HG02678 (cell line): ENCODE measurements around the gene RNU6-7.
A peak's percentile ranks its signal among the peaks of the same experiment; 100 is the strongest.

ENCODE experiments used
- ATAC-seq: cut with Tn5 transposase; IDR thresholded peaks from one replicate; pipeline ENCODE4 v1.9.1; 2021; ENCODE audit warnings: mild to moderate bottlenecking, moderate library complexity; ENCODE audit not compliant: unreplicated experiment

The RNU6-7 gene

DNA sequence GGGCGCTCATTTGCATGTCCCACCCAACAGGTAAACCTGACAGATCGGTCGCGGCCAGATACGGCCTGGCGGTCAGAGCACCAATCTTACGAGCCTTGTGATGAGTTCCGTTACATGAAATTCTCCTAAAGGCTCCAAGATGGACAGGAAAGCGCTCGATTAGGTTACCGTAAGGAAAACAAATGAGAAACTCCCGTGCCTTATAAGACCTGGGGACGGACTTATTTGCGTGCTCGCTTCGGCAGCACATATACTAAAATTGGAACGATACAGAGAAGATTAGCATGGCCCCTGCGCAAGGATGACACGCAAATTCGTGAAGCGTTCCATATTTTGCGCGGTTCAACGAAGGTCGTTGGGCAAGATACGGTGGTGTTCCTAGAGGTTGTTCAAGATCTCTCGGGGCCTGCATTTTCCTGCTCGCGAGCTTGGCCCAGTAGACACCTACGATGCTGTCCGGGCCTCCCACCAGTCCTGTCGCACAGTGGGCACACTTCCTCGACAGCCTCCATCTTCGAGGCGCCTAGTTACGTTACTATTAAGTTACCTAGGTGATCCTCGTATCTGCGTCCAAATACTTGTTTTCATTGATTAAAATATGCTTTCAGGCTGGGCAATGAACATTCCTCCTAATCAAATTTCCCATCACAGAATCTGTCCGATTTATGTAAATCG, at the start of gene RNU6-7:
RNU6-7 (plus strand) TSS at position 230 of the 675 bp plus-strand sequence.
- no peak for ATAC-seq

DNA sequence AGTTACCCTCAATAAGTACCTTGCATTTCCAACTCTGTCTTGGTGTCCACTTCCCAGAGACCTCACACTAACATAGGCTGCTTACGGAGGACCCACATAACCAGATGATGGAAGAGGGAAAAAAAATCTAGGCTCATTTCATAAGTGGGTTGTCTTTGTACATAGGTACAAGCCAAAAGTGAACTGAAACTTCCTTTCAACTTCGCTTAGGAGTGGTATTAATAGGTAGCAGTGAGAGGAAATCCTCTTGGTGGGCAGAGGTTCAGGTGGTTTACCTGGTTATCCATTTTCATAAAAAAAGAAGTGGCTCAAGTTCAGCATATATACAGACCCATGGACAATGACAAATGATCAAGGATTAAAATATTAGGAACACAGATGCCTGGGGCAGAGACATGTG, 35.8 kb upstream of the RNU6-7 start:
- peak; percentile 56 for ATAC-seq

DNA sequence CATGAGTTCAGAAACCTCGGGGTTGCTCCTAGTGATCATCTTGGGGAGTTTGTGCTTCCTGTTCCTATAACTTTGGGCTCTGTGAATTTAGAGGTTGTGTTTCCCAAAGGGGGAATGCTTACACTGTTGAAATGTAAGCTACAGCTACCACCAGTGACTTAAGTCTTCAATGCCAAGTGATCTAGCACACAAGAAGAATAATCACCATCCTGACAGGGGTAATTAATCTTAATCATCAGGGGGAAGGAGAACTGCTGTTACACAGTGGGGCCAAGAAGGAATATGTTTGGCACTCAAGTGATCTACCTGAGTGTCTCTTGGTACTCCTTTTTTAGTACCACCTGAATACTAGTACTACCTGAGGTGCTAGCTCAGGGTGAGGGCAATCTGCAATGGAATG, 34.9 kb upstream of the RNU6-7 start:
- no peak for ATAC-seq

DNA sequence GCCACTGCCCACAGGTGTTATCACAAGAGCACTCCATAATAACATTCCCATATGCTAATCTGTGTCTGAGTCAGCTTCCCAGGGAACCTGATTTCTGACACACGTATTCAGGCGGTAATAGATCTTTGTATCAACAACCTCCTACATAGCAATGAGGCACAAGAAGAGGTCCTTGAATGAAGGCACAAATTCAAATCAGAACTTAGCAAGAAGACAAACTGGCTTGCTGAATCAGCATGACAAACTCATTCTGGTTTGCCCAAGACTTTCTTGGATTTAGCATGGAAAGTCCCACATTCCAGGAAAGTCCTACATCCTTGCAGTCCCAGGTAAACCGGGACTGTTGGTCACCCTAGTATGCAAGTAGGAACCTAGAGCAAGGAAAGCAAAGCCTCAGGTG, 33.9 kb upstream of the RNU6-7 start:
- no peak for ATAC-seq

DNA sequence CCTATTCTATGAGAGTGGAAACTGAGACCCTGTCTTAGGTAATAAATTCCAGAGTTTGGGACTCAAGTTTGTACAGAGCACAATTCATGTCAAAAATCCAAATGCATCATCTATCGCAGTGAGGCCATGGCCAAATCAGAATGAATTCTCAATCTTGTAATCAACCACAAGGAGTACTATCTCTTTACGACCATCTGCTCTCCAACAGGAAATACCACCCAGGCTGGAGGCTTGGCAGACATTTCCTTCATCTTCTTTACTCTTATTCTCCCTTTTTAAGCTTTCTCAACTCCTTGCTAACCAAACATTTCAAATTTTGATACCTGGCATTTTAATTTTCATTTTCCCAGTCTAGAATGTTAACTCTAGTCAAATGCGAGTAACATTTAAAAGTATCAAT, 32.7 kb upstream of the RNU6-7 start:
- no peak for ATAC-seq

DNA sequence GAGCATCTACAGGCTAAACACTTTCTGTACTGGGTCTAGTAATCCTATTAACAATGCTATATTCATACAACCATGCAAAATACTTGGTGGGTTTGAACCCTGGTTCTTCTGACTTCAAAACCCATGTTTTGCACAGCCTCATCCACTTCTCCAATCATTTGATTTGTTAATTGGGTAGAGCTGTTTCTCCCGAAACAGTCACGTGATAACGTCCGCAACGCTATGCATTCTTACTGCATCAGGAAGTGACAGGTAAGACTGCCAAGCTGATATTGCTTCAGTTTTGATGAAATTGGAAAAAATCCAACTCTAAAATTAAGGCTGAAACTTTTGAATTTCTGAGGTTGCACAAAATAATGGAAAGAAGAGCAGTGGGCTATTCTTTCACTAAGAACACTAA, 30.4 kb upstream of the RNU6-7 start:
- no peak for ATAC-seq

DNA sequence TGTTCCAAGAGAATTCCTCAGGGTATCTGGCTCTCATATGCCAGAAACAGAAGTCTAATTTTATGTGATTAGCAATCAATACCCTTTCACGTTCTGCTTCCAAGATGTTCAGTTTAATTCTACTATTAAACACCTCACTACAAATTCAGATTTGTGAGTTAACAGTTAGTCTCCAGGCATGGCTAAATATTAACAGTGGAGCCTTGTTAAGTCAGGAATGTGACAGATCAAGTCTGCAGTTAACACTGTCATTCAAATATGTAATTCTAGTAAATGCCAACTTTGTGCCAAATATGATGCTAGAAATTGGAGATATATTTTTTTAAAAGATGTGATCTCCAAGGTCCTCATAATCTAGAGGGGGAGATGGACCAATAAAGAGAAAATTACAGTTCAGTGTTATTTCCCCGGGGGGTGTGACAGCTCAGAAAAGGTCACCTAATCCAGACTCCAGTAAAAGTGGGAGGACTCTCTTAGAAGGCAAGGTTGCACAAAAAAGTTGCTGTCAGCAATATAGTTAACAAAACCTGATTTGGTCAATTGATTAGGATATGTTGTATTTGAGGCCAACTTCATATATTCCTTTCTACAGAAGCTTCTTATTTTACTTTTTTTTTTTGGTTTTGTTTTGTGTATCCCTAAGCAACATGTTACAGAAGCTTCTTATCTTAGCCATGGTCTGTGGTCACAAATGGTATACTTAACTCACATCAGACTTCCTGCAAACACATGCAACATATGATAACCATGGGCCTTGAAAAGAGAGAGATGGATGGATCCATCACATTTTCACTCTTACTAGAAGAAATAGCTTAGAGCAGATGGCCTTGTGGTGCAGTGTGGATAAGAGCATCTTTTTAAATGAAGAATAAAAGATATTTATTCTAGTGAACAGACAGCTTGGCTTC, 18.4 kb upstream of the RNU6-7 start:
- no peak for ATAC-seq

DNA sequence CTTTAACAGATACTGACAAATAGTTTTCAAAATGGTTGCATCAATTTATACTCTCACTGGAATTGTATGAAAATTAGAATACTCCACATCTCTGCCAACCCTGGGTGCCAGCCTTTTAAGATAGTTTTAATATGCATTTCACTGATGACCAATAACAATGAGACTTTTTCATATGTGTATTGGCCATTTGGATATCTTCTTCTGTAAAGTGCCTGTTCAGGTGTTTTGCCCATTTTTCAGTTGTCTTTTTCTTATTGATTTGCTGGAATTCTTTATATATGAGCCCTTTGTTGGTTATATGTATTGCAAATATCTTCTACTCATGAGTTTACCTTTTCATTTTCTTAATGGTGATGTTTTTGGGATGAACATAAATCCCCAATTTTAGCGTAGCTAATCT, 16.7 kb upstream of the RNU6-7 start:
- ATAC-seq: no peak

DNA sequence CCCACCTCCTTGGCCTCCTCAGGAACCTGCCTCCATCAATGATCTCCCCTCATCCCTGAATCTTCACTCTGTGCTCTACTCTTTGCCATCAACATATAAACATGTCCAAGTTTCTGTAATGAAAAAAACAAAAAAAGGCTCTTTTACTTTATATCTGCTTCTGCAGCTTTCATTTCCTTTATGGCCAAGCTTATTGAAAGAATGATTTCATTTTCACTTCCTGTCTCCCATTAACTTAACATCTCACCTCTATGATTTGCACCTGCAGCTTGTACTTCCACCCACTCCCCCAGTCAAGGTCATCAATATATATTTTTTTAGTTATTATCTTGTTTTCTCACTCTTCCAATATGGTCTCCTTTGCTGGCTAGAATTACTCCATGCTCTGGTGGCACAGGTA, 15.6 kb upstream of the RNU6-7 start:
- ATAC-seq: peak; percentile 64

DNA sequence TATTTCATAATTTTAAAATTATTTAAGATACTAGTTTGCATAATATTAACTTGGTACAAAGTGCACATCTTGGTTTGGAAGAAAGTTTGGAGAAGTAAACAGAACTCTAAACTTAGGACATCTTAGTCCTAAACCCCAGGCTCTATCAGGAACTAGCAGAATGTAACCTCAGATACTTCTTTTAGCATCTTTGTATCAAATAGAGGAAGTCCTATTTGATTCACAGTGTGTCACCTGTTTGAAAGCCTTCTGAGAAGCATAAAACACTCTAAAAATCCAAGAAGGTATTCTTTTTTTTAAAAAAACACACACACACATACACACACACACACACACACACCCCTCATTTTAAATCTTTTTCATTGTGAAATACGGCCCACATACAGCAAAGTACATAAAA, 12.0 kb upstream of the RNU6-7 start:
- no peak for ATAC-seq

DNA sequence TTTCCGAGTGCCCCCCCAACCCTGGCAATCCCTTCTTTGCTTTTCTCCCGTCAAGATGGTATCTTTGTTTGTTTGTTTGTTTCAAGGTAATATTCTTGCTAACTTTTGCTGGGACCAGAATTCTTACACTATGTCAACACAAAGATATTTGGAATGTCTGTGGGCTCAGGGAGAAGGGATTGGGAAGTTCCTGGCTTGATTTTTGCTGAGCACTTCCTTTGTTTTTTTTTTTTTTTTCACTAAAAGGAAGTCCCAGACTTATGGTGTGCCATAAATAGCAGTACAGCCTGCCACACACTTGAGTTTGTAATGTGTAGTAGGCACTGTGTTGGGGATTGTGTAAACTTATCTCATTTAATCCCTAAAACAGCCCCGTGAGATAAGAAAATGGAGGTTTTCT, 11.2 kb upstream of the RNU6-7 start:
- ATAC-seq: no peak

DNA sequence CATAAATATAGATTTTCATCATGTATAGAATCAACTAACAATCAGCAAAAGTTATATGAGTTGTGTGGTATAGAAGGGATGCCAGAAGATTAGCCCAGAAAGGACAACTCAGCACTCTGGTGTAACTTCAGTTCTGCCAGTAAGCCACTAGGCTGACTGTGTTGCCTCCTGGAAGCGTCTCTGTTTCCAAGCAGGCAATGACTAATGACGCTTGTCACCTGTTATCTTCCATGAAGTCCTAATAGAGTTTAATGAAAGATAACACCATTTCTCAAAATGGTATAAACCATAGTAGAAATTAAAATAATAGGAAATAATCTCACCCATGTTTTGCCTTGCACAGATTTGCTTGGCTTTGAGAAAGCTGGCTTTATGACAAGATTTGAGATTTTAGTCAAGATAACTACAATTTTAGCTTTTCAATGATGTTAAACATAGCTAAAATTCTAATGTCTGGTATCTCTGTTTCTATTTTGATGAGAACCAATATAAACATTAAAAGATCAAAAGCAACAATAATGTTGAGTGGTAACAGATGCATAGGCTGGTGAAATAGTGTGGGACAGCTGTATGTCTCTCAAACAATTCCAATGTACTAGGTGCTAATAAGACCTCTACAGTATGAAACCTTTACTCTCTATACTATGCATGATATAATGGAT, 9.0 kb upstream of the RNU6-7 start:
- no peak for ATAC-seq

DNA sequence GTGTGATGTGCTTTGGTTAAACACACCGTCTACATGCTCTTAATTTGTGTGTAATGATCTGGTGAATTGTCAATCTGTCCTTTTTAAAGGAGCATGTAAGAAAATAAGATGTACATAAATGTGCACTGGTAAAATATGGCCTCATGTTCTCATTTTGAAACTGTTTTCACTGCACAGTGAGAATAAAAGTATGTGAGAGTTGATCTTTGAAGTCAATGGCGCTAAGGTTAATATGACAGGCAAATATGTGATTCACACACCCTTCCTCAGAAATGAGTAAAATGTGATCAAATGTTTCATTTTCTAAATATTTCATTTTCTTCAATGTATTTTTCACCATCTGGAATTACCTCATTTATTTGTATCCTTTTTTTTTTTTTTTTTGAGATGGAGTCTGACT, 8.3 kb upstream of the RNU6-7 start:
- no peak for ATAC-seq

DNA sequence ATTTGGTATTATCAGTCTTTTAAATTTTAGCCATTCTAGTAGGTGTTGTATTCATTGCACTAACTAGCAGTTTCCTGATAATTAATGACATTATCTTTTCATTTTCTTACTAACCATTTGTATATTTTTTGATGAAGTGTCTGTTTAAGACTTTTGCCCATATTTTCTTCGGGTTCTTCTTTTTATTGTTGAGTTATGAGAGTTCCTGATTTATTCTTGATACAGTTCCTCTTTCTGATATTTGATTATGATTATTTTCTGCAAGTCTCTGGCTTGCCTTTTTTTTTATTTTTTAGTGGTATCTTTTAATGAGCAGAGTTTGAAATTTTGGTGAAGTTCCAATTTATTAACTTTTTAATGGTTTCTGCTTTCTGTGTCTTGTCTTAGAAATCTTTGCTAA, 6.2 kb upstream of the RNU6-7 start:
- no peak for ATAC-seq

DNA sequence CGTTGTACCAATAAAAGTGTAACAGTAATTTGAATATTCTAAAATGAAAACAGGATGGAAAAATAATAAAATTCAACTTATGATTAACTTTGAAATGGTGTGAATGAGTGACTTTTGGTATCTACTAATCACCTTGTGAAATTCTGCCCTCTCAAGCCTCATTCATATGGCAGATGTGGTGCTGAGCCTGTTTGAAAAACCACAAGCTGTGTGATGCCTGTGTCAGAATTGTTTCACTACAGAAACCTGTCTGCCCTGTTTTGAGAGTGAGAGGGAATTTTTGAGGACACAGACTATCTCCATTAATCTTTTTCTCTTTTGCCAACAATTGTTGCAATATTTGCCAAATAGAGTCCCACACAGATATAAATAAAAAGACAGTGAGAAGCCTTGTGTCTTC, 3.9 kb upstream of the RNU6-7 start:
- peak; percentile 41 for ATAC-seq

DNA sequence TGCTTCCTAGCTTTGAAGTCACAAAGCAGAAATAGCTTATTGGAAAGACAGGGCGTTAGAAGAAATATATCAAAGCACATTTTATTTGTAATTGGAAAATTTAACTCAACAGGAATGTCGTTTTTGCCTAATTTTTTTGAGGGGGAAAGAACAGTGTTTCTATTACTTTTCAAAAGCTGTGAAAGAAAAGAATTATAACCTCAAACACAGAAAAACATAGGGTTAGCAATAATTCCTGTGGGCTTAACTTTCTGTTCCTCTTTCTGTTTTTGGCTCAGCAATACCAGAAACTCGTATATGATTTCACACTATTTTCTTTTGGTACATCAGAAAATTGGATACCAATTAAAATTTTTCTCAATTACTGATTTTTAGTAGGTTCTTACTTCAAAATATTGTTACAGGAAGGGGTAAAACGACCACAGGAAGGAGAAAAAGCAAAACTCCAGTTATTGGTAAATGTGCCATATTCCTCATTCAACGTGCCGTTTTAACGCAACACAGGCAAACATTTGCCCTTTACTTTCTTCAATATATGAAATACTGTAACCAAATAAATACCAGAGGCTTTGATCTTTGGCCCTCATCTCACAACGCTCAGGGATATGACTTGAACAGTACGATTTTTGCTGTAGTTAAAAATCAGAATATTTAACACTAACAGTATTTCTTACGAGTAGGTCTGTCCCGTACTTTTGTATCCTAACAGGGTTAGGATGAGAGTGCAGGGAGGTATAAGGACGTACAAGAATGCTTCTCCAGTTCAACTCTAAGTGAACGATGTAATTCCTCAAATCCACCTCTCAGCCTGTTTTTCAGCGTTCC, 1.3 kb upstream of the RNU6-7 start:
- ATAC-seq: peak; percentile 28

DNA sequence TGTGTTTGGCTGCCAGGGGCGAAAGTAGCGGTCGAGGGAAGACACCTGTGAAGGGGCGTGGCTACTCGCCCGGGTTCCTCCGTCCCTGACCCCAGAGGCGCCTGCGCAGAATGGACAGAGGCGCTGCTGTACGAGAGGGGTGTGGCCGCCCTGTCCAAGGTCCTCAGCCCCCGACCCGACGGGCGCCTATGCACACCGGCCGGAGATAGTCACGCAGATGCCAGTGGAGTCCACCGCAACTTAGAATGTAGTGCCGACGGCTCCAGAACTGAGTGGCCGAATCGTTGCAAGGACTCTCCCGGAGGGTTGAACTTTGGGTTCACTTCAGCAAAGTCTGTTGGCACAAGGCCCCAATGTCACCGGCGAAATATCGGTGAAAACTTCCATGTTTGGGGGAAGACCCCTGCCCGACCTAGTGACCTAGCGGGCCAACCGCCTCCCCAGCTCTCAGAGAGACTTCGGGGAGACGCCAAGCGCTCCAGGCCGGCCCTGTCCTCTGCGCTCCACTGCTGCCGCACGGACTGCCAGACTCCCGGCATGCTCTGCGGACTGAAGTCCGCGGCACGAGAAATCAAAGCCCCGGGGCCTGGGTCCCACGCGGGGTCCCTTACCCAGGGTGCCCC, 541 bp upstream of the RNU6-7 start:
- ATAC-seq: peak; percentile 61

DNA sequence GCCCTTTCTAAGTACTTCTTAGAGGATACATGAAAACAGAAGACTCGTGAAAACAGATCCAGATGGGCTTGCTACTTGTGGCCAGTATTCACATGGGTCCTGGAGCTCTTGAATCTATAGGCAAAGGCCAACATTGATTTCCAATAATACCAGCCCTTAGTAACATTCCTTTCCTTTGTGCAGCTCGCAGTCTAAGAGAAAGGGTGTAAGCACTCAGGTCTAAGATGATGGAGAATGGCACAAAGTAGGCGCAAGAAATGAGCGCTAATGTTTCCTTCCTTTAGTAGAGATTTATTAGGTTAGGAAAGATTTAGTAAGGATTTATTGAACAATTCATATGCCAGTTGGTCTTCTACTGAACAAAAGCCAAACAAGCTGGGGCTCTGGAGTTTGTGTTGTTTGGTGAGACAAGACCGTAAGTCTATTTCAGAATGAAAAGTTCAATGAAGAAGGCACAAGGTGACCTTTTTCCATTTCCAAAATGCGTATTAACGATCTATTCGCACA, 699 bp downstream of the RNU6-7 start:
- no peak for ATAC-seq

DNA sequence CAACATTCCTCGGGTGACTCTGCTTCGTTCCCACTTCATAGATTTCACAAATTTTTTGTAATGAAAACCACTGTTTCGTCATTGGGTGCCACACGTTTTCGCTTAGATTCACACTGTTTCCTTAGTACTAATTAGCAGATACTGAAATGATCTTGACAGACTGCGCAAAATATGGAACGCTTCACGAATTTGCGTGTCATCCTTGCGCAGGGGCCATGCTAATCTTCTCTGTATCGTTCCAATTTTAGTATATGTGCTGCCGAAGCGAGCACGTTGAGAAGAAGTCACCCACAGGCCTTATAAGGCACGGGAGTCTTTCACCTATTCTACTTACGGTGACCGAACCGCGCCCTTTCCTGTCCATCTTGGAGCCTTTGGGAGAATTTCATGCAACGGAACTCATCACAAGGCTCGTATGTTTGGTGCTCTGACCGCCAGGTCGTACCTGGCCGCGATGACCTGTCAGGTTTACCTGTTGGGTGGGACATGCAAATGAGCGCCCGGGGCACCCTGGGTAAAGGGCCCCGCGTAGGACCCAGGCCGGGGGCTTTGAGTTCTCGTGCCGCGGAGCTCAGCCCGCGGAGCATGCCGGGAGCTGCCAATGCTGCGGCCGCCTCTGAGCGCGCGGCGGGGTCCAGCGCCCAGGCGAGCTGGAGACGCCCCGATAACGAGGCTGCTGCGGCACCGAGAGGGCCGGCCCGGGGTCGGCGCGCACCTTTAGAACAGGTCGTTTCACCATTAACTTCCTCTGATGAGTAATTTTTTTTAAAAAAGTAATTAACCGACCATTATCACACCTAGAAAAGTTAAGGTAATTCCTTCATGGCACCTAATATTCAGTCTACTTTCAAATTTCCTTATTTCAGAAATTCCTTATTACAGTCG, 1.4 kb downstream of the RNU6-7 start, which contains the start of gene RNU6-8:
RNU6-8 (minus strand) TSS at position 272 of the 885 bp plus-strand sequence.
- peak; percentile 69 for ATAC-seq
